Natural killer cell (primary cell): ENCODE results near the gene BCL3. TPM values are rescaled to one million over a fixed set of nuclear protein-coding genes. Genes with fewer than 3 reads are reported as not detected.
A peak's percentile ranks its signal among the peaks of the same experiment; 100 is the strongest.
"Not testable (repeated sequence)": the region's sequence is repeated elsewhere in the genome, so short reads cannot be mapped to it uniquely, and the experiment has no call there.

Source experiments
- ATAC-seq, 3 donors: fragments of 150-1000 bp in 2 of 3; fragments of 200-7000 bp in 1 of 3; cut with Tn5 transposase; 1 replicate in 1 of 3; 2 replicates in 2 of 3; pipeline ENCODE4 v1.10.0; 2021; ENCODE audit warnings: mild to moderate bottlenecking in 2 of 3, moderate library complexity in 2 of 3
- DNase-seq, 2 donors: peaks; one replicate each; pipeline versions ENCODE4 v3.0.0 to v3.0.0-alpha.2; 2013 to 2021; ENCODE audit warnings: mixed read lengths in 1 of 2
- H3K27ac ChIP-seq: one replicate; pipeline ENCODE4 v1.5.1; 2013; ENCODE audit warnings: mild to moderate bottlenecking, low read length
- H3K27me3 ChIP-seq: one replicate; pipeline ENCODE4 v1.6.1; 2013; ENCODE audit warnings: low read length; ENCODE audit not compliant: control insufficient read depth, insufficient read depth
- H3K36me3 ChIP-seq: one replicate; pipeline ENCODE4 v1.6.1; 2013; ENCODE audit warnings: low read length; ENCODE audit not compliant: control insufficient read depth, insufficient read depth
- H3K4me1 ChIP-seq: one replicate; pipeline ENCODE4 v1.6.1; 2013; ENCODE audit warnings: low read length; ENCODE audit not compliant: control insufficient read depth, insufficient read depth
- H3K4me3 ChIP-seq: one replicate; pipeline ENCODE4 v1.5.1; 2013; ENCODE audit warnings: low read length
- H3K9me3 ChIP-seq: one replicate; pipeline ENCODE4 v1.6.1; 2013; ENCODE audit warnings: low read length; ENCODE audit not compliant: control insufficient read depth, insufficient read depth
- H3K27ac Mint-ChIP-seq, 2 donors: one replicate each; pipeline ENCODE4 v1.8.0; 2022; ENCODE audit warnings: mild to moderate bottlenecking in 2 of 2, mixed read lengths in 2 of 2, moderate library complexity in 1 of 2
- H3K27me3 Mint-ChIP-seq, 2 donors: one replicate each; pipeline ENCODE4 v1.8.0; 2022; ENCODE audit warnings: low read depth in 2 of 2, mixed read lengths in 2 of 2
- H3K36me3 Mint-ChIP-seq: one replicate; pipeline ENCODE4 v1.8.0; 2022; ENCODE audit warnings: mixed read lengths
- H3K4me1 Mint-ChIP-seq, 2 donors: one replicate each; pipeline ENCODE4 v1.8.0; 2022; ENCODE audit warnings: mixed read lengths in 2 of 2
- H3K4me3 Mint-ChIP-seq: one replicate; pipeline ENCODE4 v1.8.0; 2022; ENCODE audit warnings: mild to moderate bottlenecking, moderate library complexity, mixed read lengths
- H3K9me3 Mint-ChIP-seq, 2 donors: one replicate each; pipeline ENCODE4 v1.8.0; 2022; ENCODE audit warnings: mixed read lengths in 2 of 2
- WGBS: methylation state at CpG from one replicate; pipeline ENCODE4 v1.1.7; 2013; ENCODE audit warnings: missing lambda C conversion rate; ENCODE audit not compliant: insufficient coverage; 5-methylcytosine and 5-hydroxymethylcytosine counted together
- intact Hi-C: fragments of 100-400 bp; cut with micrococcal nuclease; formaldehyde crosslinking; loops from one replicate; pipeline ENCODE4 v1.14.2; 2022
- total RNA-seq, 4 donors: library from RNA; stranded (reverse); fragments of 120-200 nt in 1 of 4; gene quantifications; one replicate each; pipeline versions ENCODE4 v1.2.3 to v1.2.4, GENCODE V29; 2013 to 2022
- TF ChIP-seq, protein P1 (sequence below): fragments of 200-600 bp; IDR thresholded peaks from one replicate; pipeline ENCODE4 v1.8.0; 2022; ENCODE audit warnings: antibody characterized with exemption

The BCL3 gene
- total RNA-seq, 3 donors from 2014 or later (not counting 1 experiment from before 2014, with no cell fraction given), result 152 to 199 (median 164) TPM

- Histone ChIP-seq H3K27ac (no peak overlapping the region), H3K4me3 (no peak overlapping the region), H3K27me3 (no peaks in the 10 kb centered on the region), H3K4me1 (peaks cover 11% of the 10 kb centered on the region), H3K36me3 (no peaks in the 10 kb centered on the region), H3K9me3 (no peaks in the 10 kb centered on the region)
- Mint-ChIP-seq H3K9me3 (no peaks in the 10 kb centered on the region), H3K4me1 (peaks cover 8 to 10% of the 10 kb centered on the region in 2 donors), H3K36me3 (no peaks in the 10 kb centered on the region), H3K27ac (no peak overlapping the region), H3K27me3 (no peaks in the 10 kb centered on the region), H3K4me3 (no peak overlapping the region)
- ATAC-seq (no peak), DNase-seq (no peak)
- intact Hi-C loops, result no loop called here
- TF ChIP-seq, protein P1, sequence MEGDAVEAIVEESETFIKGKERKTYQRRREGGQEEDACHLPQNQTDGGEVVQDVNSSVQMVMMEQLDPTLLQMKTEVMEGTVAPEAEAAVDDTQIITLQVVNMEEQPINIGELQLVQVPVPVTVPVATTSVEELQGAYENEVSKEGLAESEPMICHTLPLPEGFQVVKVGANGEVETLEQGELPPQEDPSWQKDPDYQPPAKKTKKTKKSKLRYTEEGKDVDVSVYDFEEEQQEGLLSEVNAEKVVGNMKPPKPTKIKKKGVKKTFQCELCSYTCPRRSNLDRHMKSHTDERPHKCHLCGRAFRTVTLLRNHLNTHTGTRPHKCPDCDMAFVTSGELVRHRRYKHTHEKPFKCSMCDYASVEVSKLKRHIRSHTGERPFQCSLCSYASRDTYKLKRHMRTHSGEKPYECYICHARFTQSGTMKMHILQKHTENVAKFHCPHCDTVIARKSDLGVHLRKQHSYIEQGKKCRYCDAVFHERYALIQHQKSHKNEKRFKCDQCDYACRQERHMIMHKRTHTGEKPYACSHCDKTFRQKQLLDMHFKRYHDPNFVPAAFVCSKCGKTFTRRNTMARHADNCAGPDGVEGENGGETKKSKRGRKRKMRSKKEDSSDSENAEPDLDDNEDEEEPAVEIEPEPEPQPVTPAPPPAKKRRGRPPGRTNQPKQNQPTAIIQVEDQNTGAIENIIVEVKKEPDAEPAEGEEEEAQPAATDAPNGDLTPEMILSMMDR, result no peak
- WGBS, result 77% methylated on average over 5 of the region's 5 CpGs
These were observed 39.6 kb upstream of the BCL3 start for GRCh38 chr19:44708940-44709339.

DNA sequence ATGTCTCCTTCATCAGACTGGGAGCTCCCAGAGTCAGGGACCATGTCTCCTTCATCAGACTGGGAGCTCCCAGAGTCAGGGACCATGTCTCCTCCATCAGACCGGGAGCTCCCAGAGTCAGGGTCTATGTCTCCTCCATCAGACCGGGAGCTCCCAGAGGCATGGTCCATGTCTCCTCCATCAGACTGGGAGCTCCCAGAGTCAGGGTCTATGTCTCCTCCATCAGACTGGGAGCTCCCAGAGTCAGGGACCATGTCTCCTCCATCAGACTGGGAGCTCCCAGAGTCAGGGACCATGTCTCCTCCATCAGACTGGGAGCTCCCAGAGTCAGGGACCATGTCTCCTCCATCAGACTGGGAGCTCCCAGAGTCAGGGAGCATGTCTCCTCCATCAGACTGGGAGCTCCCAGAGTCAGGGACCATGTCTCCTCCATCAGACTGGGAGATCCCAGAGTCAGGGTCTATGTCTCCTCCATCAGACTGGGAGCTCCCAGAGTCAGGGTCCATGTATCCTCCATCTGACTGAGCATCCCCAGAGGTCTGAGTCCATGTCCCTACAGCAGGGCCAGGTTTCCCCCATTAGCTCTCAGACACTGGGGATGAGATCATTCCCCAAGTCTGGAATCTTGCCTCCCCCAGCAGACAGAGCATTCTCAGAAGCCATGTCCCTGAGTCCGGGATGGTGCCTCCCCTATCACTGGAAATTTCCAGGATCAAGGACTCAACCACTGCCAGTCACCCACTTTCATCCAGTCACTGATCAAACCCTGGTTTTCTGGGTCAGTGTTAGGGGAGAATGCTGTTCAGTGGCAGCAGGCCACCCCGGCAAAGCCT is 38.9 kb upstream of the BCL3 start:
- H3K9me3 ChIP-seq, DNase-seq, H3K4me3 Mint-ChIP-seq, ATAC-seq, H3K36me3 ChIP-seq, H3K27ac ChIP-seq, H3K27me3 Mint-ChIP-seq, H3K27ac Mint-ChIP-seq, intact Hi-C loops, H3K4me1 Mint-ChIP-seq, H3K4me3 ChIP-seq, H3K36me3 Mint-ChIP-seq, H3K27me3 ChIP-seq, H3K9me3 Mint-ChIP-seq: not testable (repeated sequence)
- WGBS, result 94% methylated on average over 3 of the region's 4 CpGs
- H3K4me1 ChIP-seq, result peaks cover 11% of the 10 kb centered on the region

- ATAC-seq, result peak in 1 of 3 donors; percentile 10
- WGBS, result 30% methylated on average over 14 of the region's 14 CpGs
- H3K27ac ChIP-seq, result no peak overlapping the region
These were observed 38.0 kb upstream of the BCL3 start for GRCh38 chr19:44710483-44710882.

GRCh38 chr19:44712864-44713515 is 35.5 kb upstream of the BCL3 start:
- no peak overlapping the region for H3K4me3 Mint-ChIP-seq
- Histone ChIP-seq H3K9me3 (peaks cover 5% of the 10 kb centered on the region), H3K4me3 (no peak overlapping the region), H3K4me1 (peaks cover 11% of the 10 kb centered on the region), H3K27ac (no peak overlapping the region), H3K36me3 (no peaks in the 10 kb centered on the region), H3K27me3 (no peaks in the 10 kb centered on the region)
- intact Hi-C loops, result no loop called here
- H3K36me3 Mint-ChIP-seq, result no peaks in the 10 kb centered on the region
- ATAC-seq (no peak), DNase-seq (no peak)
- H3K4me1 Mint-ChIP-seq, result peaks cover 8 to 10% of the 10 kb centered on the region in 2 donors
- H3K9me3 Mint-ChIP-seq, result peaks cover 0 to 2% of the 10 kb centered on the region in 2 donors
- 67% methylated on average over 2 of the region's 4 CpGs for whole genome bisulfite sequencing
- no peak overlapping the region for H3K27ac Mint-ChIP-seq
- H3K27me3 Mint-ChIP-seq, result no peaks in the 10 kb centered on the region
- TF ChIP-seq, protein P1, result no peak

More at GRCh38 chr19:44710483-44710882, 38.0 kb upstream of the BCL3 start:
- Mint-ChIP-seq H3K4me3 (no peak overlapping the region), H3K4me1 (peaks cover 8 to 10% of the 10 kb centered on the region in 2 donors), H3K36me3 (no peaks in the 10 kb centered on the region), H3K27me3 (no peaks in the 10 kb centered on the region), H3K9me3 (peaks cover 0 to 2% of the 10 kb centered on the region in 2 donors), H3K27ac (peak overlapping the region in 1 of 2 donors; percentile 13)
- no peaks in the 10 kb centered on the region for H3K36me3 ChIP-seq
- no peak for DNase-seq
- H3K9me3 ChIP-seq, result peaks cover 5% of the 10 kb centered on the region
- no peaks in the 10 kb centered on the region for H3K27me3 ChIP-seq
- intact Hi-C loops, result no loop called here
- H3K4me1 ChIP-seq, result peaks cover 11% of the 10 kb centered on the region
- TF ChIP-seq, protein P1, result no peak
- H3K4me3 ChIP-seq, result no peak overlapping the region
